ENCODE results near the gene FOXA1.

The FOXA1 gene

GRCh38 chr14:37594971-37595808, at the start of gene FOXA1, which contains the start of gene TTC6:
FOXA1 (minus strand) TSS chr14:37595249; CDS start chr14:37594972, 277 bp downstream.
TTC6 (plus strand) TSS chr14:37595629; CDS start chr14:37622065, 26,436 bp downstream.
- DNase-seq (ENCODE audit: low read depth): no peak

GRCh38 chr14:37643701-37644100, 48.7 kb upstream of the FOXA1 start:
- DNase-seq (ENCODE audit: low read depth): no peak

- DNase-seq (ENCODE audit: low read depth): no peak
These were observed 47.1 kb upstream of the FOXA1 start for GRCh38 chr14:37642125-37642524.

GRCh38 chr14:37641117-37641516, 46.1 kb upstream of the FOXA1 start:
- DNase-seq (ENCODE audit: low read depth): no peak

GRCh38 chr14:37638599-37638998, 43.5 kb upstream of the FOXA1 start:
- no peak for DNase-seq (ENCODE audit: low read depth)

- no peak for DNase-seq (ENCODE audit: low read depth)
These were observed 42.3 kb upstream of the FOXA1 start for GRCh38 chr14:37637341-37637740.

GRCh38 chr14:37625597-37626595, 30.8 kb upstream of the FOXA1 start:
- no peak for DNase-seq (ENCODE audit: low read depth)

GRCh38 chr14:37623971-37624370, 28.9 kb upstream of the FOXA1 start:
- no peak for DNase-seq (ENCODE audit: low read depth)

GRCh38 chr14:37623426-37623951, 28.4 kb upstream of the FOXA1 start:
- no peak for DNase-seq (ENCODE audit: low read depth)

GRCh38 chr14:37622231-37622923, 27.3 kb upstream of the FOXA1 start:
- no peak for DNase-seq (ENCODE audit: low read depth)

GRCh38 chr14:37620856-37621255, 25.8 kb upstream of the FOXA1 start:
- DNase-seq (ENCODE audit: low read depth): no peak

GRCh38 chr14:37618498-37619028, 23.5 kb upstream of the FOXA1 start:
- DNase-seq (ENCODE audit: low read depth): no peak

GRCh38 chr14:37617864-37618365, 22.9 kb upstream of the FOXA1 start:
- no peak for DNase-seq (ENCODE audit: low read depth)

- no peak for DNase-seq (ENCODE audit: low read depth)
These were observed 21.8 kb upstream of the FOXA1 start for GRCh38 chr14:37616853-37617252.

- DNase-seq (ENCODE audit: low read depth): no peak
These were observed 20.7 kb upstream of the FOXA1 start for GRCh38 chr14:37615582-37616289.

GRCh38 chr14:37610945-37611523, 16.0 kb upstream of the FOXA1 start:
- DNase-seq (ENCODE audit: low read depth): no peak

GRCh38 chr14:37608649-37609048, 13.6 kb upstream of the FOXA1 start:
- DNase-seq (ENCODE audit: low read depth): no peak

GRCh38 chr14:37606678-37607077, 11.6 kb upstream of the FOXA1 start:
- DNase-seq (ENCODE audit: low read depth): no peak

- DNase-seq (ENCODE audit: low read depth): no peak
These were observed 8.7 kb upstream of the FOXA1 start for GRCh38 chr14:37603688-37604251.
